Fibroblast of skin of left biceps (primary cell): Measurements from ENCODE around the gene ANKRD39.
A peak's percentile ranks its signal among the peaks of the same experiment; 100 is the strongest.
"Not testable (repeated sequence)": the region's sequence is repeated elsewhere in the genome, so short reads cannot be mapped to it uniquely, and the experiment has no call there.

ENCODE experiments used
- DNase-seq, 2 experiments: peaks; one replicate each; pipeline ENCODE4 v3.0.0-alpha.2; 2013; ENCODE audit warnings: low read depth in 2 of 2

ANKRD39 gene

DNA sequence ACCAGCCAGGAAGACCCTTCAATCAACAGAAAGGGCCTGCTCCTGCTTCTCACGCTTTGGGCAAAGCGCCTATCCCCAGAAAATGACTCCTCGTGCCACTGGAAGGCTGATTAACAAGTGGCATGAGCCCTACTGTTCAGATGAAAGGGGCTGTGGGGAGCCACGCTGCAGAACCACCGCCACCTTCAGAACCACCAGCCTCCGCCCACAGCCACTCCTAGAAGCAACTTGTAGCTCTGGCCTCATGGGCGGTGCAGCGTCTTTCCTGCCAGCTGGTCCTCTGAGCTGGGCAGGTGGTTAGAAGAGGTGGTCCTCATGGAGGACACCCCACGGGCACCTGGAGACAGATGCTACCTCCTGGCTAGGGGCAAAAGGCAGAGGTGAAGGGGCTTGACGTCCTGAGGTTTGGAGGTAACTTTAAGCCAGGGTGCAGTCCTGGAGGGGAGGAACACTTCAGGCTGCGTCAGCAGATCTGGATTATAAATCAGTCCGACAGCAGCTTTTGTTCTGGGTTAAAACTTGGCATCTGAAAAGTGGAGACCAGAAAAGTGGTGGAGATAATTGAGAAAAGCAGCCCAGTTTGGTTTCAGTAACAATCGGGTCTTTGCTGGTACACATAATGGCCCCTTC is 12.9 kb upstream of the ANKRD39 start:
- DNase-seq, result no peak

DNA sequence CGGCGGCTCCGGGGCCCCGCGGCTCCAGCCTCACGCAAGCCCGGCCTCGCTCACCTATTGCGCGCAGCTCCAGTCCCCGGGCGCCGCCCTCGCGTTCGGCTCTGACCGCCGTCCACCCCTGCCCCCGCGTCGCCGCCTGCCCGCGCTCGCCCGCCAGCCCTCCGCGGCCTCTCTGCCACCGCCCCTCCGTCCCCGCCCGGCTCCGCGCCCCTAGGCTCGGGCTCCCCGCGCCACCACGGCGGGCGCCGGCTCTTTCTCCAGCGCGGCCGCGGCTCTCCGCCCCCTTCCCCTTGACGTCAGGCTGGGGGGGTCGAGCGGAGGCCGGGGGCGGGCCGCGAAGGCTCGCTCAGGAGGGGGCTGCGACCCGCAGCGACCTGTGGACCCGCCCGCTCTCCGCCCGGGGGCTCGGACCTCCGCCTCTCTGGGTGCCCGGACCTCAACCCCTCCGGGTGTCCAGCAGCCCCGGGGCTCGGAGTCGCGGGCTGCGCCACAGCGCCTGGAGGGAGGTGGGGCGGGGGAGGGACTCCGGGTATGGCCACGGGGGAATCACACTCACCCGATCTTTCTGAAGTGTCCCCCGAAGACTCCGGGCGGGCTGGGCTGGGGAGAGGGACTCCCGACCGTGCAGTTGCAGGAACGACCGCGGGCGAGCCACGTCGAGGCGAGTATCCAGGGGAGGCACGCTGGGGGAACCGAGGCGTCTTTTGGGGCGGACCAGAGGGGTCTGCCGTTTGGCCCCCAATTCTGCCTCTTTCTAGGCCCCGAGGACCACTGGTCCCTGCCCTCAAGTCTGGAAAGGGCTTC is 12.2 kb upstream of the ANKRD39 start, which contains the start of gene SEMA4C:
Gene SEMA4C, minus strand, starts transcription at position 259 of the 804 bp plus-strand sequence. CDS start 2,194 bp downstream, outside the sequence.
- no peak for DNase-seq

DNA sequence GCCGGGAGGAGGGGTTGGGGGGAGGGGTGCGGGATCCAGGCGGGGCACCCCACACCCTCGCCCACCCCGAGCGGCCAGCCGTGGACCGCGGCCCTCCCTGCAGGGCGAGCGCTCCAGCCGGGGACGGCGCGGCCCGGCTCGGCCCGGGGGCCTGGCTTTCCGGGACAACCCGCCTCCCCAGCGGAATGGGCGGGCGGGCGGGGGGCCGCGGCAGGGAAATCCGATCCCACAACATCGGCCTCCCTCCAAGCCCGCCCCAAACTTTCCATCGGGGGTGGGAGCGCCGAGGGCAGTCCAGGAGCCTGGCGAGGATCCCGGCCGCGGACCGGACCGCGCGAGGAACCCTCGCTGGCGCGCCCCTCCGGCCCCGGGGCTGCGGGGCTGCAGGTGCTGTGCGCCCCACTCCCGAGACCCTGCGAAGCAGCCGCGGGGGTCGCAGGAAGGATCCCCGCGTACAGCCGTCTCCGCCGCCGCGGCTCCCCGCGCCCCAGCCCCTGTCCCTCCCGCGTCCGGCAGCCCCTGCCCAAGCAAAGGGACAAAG is 11.5 kb upstream of the ANKRD39 start:
- DNase-seq, result peak; percentile 38 to 44

GRCh38 chr2:96868555-96869280 is 10.9 kb upstream of the ANKRD39 start:
- peak; percentile 80 to 86 for DNase-seq

DNA sequence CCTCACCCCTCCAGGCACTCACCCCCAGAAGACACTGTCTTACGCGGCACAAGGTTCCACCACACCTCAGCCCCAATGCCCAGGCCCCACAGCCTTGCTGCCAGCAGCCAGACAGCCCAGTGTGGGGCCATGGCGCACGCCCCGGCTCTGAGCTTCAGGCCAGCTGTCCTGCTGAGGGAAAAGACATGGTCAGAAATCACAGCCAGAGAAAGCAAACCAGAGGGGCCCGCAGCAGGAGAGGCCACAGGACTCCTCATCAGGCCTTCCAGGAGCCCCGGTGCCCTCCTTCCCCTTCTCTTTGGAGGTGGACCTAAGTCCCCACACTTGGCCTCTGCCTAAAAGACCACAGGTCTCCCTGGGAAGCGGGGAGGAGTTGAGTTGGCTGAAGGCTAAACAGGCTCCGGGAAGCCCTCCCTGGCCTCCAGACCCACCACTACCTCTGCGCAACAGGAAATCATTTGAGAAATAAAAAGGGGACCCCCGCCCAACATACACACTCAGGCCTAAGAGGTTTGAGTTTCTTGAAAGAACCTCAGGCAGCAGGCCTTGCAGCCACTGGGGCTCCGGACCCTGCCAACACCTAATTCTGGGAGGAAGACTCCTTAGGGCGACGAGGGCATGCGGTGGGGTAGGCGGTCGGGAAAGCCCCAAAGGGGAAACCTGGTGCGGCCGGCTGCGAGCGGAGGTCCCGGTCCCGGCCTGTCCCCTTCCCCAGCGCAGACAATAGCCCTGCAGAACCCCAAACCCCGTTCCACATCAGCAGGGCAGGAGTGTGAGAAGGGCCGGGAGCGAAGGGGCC is 10.1 kb upstream of the ANKRD39 start:
- DNase-seq, result no peak

GRCh38 chr2:96866986-96867755 is 9.4 kb upstream of the ANKRD39 start:
- no peak for DNase-seq

DNA sequence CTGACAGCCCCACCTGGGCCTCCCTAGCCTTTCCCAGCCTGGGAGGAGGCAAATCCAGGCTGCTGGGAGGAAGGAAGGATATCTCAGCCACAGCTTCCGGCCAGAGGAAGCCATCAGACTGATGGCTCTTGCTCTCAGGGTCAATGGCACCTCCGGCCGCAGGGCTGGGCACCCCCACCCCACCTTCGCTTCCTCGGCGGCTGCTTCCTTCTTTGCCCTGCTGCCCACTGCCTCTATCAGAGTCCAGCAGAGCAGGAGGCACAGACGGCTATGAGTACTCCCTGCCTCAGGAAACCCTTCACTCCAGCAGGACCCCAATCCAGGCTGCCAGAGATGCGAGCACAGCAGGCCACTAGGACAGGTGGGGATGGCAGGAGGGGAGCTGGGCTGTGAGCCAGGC is 8.8 kb upstream of the ANKRD39 start:
- no peak for DNase-seq

DNA sequence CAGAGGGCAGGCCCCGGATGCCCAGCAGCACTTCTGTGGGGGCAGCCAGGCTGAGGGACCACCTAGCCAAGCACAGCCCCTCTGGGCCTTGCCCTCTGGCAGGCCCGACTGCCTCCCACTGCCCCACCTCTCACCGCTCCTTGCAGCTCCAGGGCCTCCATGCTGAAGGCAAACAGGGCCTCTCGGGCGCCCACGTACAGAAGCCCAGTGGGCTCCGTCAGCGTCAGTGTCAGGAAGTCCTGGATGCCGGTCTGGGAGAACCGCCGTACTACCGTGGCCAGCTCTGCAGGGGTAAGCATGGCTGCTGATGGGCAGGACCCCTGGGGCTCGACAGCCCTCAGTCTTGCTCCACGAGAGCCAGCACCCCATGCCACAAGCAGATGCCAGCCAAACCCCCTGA is 8.3 kb upstream of the ANKRD39 start:
- no peak for DNase-seq

GRCh38 chr2:96865654-96866053 is 7.8 kb upstream of the ANKRD39 start:
- DNase-seq, result no peak

- no peak for DNase-seq
These were observed 6.7 kb upstream of the ANKRD39 start for GRCh38 chr2:96864343-96865091.

DNA sequence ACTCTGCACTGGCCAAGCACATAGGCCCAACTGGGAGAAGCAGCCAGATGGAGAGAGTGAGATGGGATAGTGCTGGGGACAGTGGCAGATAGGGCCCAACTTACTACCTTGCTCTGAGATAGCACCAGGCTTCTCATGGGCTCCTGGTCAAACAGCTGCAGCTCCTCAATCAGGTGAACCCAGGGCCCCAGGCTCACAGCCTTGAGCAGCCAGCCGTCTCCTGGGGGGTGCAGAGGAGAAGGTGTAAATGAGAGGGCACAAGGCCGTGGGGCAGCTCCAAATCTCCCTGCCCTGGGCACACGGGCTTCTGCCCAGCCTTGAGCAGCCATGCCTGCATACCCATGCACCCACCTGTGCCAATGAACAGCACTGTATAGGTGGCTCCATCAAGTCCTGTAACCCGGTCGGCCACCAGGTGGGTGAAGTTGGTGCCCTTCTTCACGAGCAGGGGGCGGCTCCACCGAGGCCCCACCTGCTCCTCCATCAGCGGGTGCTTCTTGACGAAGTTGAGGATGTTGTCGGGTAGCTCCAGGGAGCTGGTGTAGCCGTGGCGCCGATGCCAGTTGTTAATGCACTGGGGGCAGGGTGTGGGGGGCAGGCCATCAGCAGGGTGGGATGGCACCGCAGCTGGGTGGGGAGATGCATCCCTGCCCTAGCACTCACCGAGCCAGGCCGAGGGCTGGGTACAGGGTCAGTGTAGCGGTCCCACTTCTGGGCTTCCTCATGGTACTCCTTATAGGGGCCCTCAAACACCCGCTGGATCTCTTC is 5.9 kb upstream of the ANKRD39 start:
- DNase-seq, result no peak

GRCh38 chr2:96863056-96863455 is 5.2 kb upstream of the ANKRD39 start:
- not testable (repeated sequence) for DNase-seq

- no peak for DNase-seq
These were observed 3.3 kb upstream of the ANKRD39 start for GRCh38 chr2:96861074-96861473.

- no peak for DNase-seq
These were observed 2.5 kb upstream of the ANKRD39 start for GRCh38 chr2:96860065-96861029.

GRCh38 chr2:96859681-96860064 is 1.9 kb upstream of the ANKRD39 start:
- no peak for DNase-seq

GRCh38 chr2:96859099-96859649 is 1.4 kb upstream of the ANKRD39 start:
- DNase-seq, result no peak

- no peak for DNase-seq
These were observed 795 bp downstream of the ANKRD39 start for GRCh38 chr2:96856776-96857666.
